Esophagus muscularis mucosa (tissue), 4 donors: ENCODE results near the gene WNT3. TPM values are rescaled to one million over a fixed set of nuclear protein-coding genes. Genes with fewer than 3 reads are reported as not detected.

Experiments
- DNase-seq: peaks from one replicate; pipeline ENCODE4 v3.0.0-alpha.2; 2017; ENCODE audit errors: extremely low spot score
- H3K27ac ChIP-seq, 4 donors: fragments of 200-600 bp; sonication (generic); replicated peaks in 1 of 4; 1 replicate in 3 of 4; 2 replicates in 1 of 4; pipeline ENCODE4 v1.5.1; 2016 to 2019; ENCODE audit warnings: mild to moderate bottlenecking in 1 of 4
- H3K27me3 ChIP-seq, 4 donors: fragments of 200-600 bp; sonication (generic); one replicate each; pipeline versions ENCODE4 v1.5.1 to v1.6.0; 2016 to 2019
- H3K36me3 ChIP-seq, 4 donors: fragments of 200-600 bp; sonication (generic); one replicate each; pipeline ENCODE4 v1.5.1; 2016 to 2019
- H3K4me1 ChIP-seq, 4 donors: fragments of 200-600 bp; sonication (generic); one replicate each; pipeline ENCODE4 v1.5.1; 2016 to 2019
- H3K4me3 ChIP-seq, 4 donors: fragments of 200-600 bp; sonication (generic); 1 replicate in 2 of 4; 2 replicates in 2 of 4; pipeline ENCODE4 v1.5.1; 2016 to 2019; ENCODE audit warnings: mild to moderate bottlenecking in 4 of 4, moderate library complexity in 1 of 4
- H3K9me3 ChIP-seq, 4 donors: fragments of 200-600 bp; sonication (generic); 1 replicate in 3 of 4; 2 replicates in 1 of 4; pipeline ENCODE4 v1.5.1; 2016 to 2019
- CTCF ChIP-seq, 3 experiments: fragments of 200-600 bp in 2 of 3; fragments of 450-650 bp in 1 of 3; sonication (generic) in 2 of 3; IDR thresholded peaks; one replicate each; pipeline ENCODE4 v1.5.1; 2017 to 2019; ENCODE audit warnings: antibody characterized with exemption in 3 of 3, mild to moderate bottlenecking in 2 of 3, moderate library complexity in 1 of 3
- EP300 ChIP-seq: sonication (generic); formaldehyde crosslinking; IDR thresholded peaks from one replicate; pipeline ENCODE4 v1.6.1; 2017; ENCODE audit warnings: antibody characterized with exemption
- POLR2A ChIP-seq: fragments of 450-650 bp; IDR thresholded peaks from one replicate; pipeline ENCODE4 v1.6.1; 2017; ENCODE audit warnings: antibody characterized with exemption, moderate library complexity, mild to moderate bottlenecking, low read depth
- POLR2AphosphoS5 ChIP-seq, 2 donors: sonication (generic); formaldehyde crosslinking; IDR thresholded peaks; one replicate each; pipeline ENCODE4 v1.6.1; 2017; ENCODE audit warnings: antibody characterized with exemption in 2 of 2
- WGBS: methylation state at CpG from one replicate; pipeline ENCODE4 v1.1.5; 2018; 5-methylcytosine and 5-hydroxymethylcytosine counted together
- intact Hi-C: fragments of 100-400 bp; cut with DNase I; formaldehyde crosslinking; loops from one replicate; pipeline ENCODE4 v1.15.1; 2023
- total RNA-seq, 4 donors: library from RNA; depleted of rRNA; stranded (reverse); fragments of >200 nt; gene quantifications; one replicate each; pipeline versions ENCODE4 v1.1.0 to v1.2.1, GENCODE V29; 2016

Gene WNT3
- total RNA-seq, 4 donors from 2014 or later = under 0.01 to 1.3 (median 1.1) TPM

- Histone ChIP-seq H3K27me3 (no peaks in the 10 kb centered on the region), H3K27ac (no peak overlapping the region), H3K4me1 (no peaks in the 10 kb centered on the region), H3K36me3 (peaks cover 7 to 42% (median 21%) of the 10 kb centered on the region in 4 donors), H3K9me3 (no peaks in the 10 kb centered on the region), H3K4me3 (no peak overlapping the region)
- TF ChIP-seq POLR2AphosphoS5 (IDR thresholded peaks at IDR 0.05) = no peak
- DNase-seq = no peak
- 94% methylated on average over 2 of the region's 2 CpGs for WGBS
- intact Hi-C loops = no loop called here
Observed at GRCh38 chr17:46730026-46730425, 88.5 kb downstream of the WNT3 start.

- intact Hi-C loops = no loop called here
- Histone ChIP-seq H3K27me3 (no peaks in the 10 kb centered on the region), H3K4me3 (no peak overlapping the region), H3K9me3 (no peaks in the 10 kb centered on the region), H3K27ac (no peak overlapping the region), H3K4me1 (no peaks in the 10 kb centered on the region), H3K36me3 (peaks cover 1 to 34% (median 16%) of the 10 kb centered on the region in 4 donors)
- no peak for DNase-seq
- WGBS = 89% methylated on average over 4 of the region's 4 CpGs
- TF ChIP-seq CTCF (IDR thresholded peaks at IDR 0.05) = no peak
- no peak for TF ChIP-seq POLR2AphosphoS5 (IDR thresholded peaks at IDR 0.05)
- TF ChIP-seq EP300 = no peak
- no peak for TF ChIP-seq POLR2A
Observed at GRCh38 chr17:46727572-46728348, 90.7 kb downstream of the WNT3 start.

GRCh38 chr17:46726206-46726605 lies 92.3 kb downstream of the WNT3 start:
- no peaks in the 10 kb centered on the region for H3K4me1 ChIP-seq
- intact Hi-C loops = no loop called here
- 89% methylated on average over 3 of the region's 3 CpGs for WGBS
- TF ChIP-seq POLR2AphosphoS5 (IDR thresholded peaks at IDR 0.05) (no peak), POLR2A (no peak), EP300 (no peak)
- no peaks in the 10 kb centered on the region for H3K9me3 ChIP-seq
- H3K36me3 ChIP-seq = peaks cover 0 to 33% (median 13%) of the 10 kb centered on the region in 4 donors
- H3K27me3 ChIP-seq = no peaks in the 10 kb centered on the region
- no peak for DNase-seq
- H3K4me3 ChIP-seq = no peak overlapping the region
- H3K27ac ChIP-seq = no peak overlapping the region

GRCh38 chr17:46722662-46723285 lies 95.7 kb downstream of the WNT3 start:
- no peaks in the 10 kb centered on the region for H3K27me3 ChIP-seq
- peaks cover 0 to 25% (median 10%) of the 10 kb centered on the region in 4 donors for H3K36me3 ChIP-seq
- intact Hi-C loops = no loop called here
- H3K9me3 ChIP-seq = no peaks in the 10 kb centered on the region
- DNase-seq = no peak
- no peak overlapping the region for H3K4me3 ChIP-seq
- no peak overlapping the region for H3K27ac ChIP-seq
- no peaks in the 10 kb centered on the region for H3K4me1 ChIP-seq
- TF ChIP-seq POLR2AphosphoS5 (IDR thresholded peaks at IDR 0.05) = no peak
- no peak for TF ChIP-seq EP300
- TF ChIP-seq CTCF (IDR thresholded peaks at IDR 0.05) = no peak
- TF ChIP-seq POLR2A = no peak
- 66% methylated on average over 7 of the region's 7 CpGs for WGBS

- intact Hi-C loops = no loop called here
- H3K27me3 ChIP-seq = no peaks in the 10 kb centered on the region
- no peaks in the 10 kb centered on the region for H3K4me1 ChIP-seq
- no peaks in the 10 kb centered on the region for H3K9me3 ChIP-seq
- WGBS = 64% methylated on average over 5 of the region's 5 CpGs
- no peak overlapping the region for H3K4me3 ChIP-seq
- no peak for DNase-seq
- H3K27ac ChIP-seq = no peak overlapping the region
- peaks cover 0 to 22% (median 8%) of the 10 kb centered on the region in 4 donors for H3K36me3 ChIP-seq
- TF ChIP-seq EP300 = no peak
- no peak for TF ChIP-seq POLR2A
- no peak for TF ChIP-seq CTCF (IDR thresholded peaks at IDR 0.05)
- TF ChIP-seq POLR2AphosphoS5 (IDR thresholded peaks at IDR 0.05) = no peak
Observed at GRCh38 chr17:46720408-46720807, 98.1 kb downstream of the WNT3 start.
